C4-2B (cell line): ENCODE measurements around the gene CCDC88C.
"Not testable (repeated sequence)": the region's sequence is repeated elsewhere in the genome, so short reads cannot be mapped to it uniquely, and the experiment has no call there.

Experiments used
- ZFX ChIP-seq: fragments of 450-650 bp; IDR thresholded peaks from 2 replicates; pipeline ENCODE4 v1.6.1; 2017
- TF ChIP-seq, protein P1 (sequence below): fragments of 450-650 bp; conservative IDR thresholded peaks from 2 replicates; pipeline ENCODE4 v1.5.1; 2017; ENCODE audit warnings: mild to moderate bottlenecking

GRCh38 chr14:91226360-91226759, 191.3 kb downstream of the CCDC88C start:
- TF ChIP-seq, protein P1, sequence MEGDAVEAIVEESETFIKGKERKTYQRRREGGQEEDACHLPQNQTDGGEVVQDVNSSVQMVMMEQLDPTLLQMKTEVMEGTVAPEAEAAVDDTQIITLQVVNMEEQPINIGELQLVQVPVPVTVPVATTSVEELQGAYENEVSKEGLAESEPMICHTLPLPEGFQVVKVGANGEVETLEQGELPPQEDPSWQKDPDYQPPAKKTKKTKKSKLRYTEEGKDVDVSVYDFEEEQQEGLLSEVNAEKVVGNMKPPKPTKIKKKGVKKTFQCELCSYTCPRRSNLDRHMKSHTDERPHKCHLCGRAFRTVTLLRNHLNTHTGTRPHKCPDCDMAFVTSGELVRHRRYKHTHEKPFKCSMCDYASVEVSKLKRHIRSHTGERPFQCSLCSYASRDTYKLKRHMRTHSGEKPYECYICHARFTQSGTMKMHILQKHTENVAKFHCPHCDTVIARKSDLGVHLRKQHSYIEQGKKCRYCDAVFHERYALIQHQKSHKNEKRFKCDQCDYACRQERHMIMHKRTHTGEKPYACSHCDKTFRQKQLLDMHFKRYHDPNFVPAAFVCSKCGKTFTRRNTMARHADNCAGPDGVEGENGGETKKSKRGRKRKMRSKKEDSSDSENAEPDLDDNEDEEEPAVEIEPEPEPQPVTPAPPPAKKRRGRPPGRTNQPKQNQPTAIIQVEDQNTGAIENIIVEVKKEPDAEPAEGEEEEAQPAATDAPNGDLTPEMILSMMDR, result not testable (repeated sequence)
- not testable (repeated sequence) for TF ChIP-seq ZFX
